Brain microvascular endothelial cell (primary cell): ENCODE measurements around the gene NEK9.
A peak's percentile ranks its signal among the peaks of the same experiment; 100 is the strongest.
"Not testable (repeated sequence)": the region's sequence is repeated elsewhere in the genome, so short reads cannot be mapped to it uniquely, and the experiment has no call there.

ENCODE experiments used
- DNase-seq: peaks from one replicate; pipeline ENCODE4 v3.0.0-alpha.2; 2020
- H3K27ac ChIP-seq: fragments of 250-450 bp; sonication (Bioruptor Pico); 2 replicates; pipeline ENCODE4 v1.5.1; 2020; ENCODE audit warnings: mild to moderate bottlenecking, moderate library complexity
- H3K27me3 ChIP-seq: fragments of 250-450 bp; sonication (Bioruptor Pico); replicated peaks from 2 replicates; pipeline ENCODE4 v1.5.1; 2020; ENCODE audit warnings: mild to moderate bottlenecking
- H3K36me3 ChIP-seq: fragments of 250-450 bp; sonication (Bioruptor Pico); replicated peaks from 2 replicates; pipeline ENCODE4 v1.5.1; 2020; ENCODE audit warnings: mild to moderate bottlenecking
- H3K4me3 ChIP-seq: 2 replicates; pipeline ENCODE4 v1.5.1; 2011; ENCODE audit warnings: low read depth, mild to moderate bottlenecking, control low read depth, low read length, moderate library complexity
- in situ Hi-C: cut with HindIII; loops from 2 replicates; pipeline ENCODE4 v1.10.0; 2017; ENCODE audit warnings: low sequenced_read_pairs, low pct_ligation_motif_present
- TF ChIP-seq, protein P1 (sequence below): IDR thresholded peaks from 2 replicates; pipeline ENCODE4 v1.5.1; 2011; ENCODE audit warnings: low read depth, mild to moderate bottlenecking, moderate library complexity, low read length, control low read depth, inconsistent platforms; ENCODE audit errors: missing control alignments

NEK9 gene

DNA sequence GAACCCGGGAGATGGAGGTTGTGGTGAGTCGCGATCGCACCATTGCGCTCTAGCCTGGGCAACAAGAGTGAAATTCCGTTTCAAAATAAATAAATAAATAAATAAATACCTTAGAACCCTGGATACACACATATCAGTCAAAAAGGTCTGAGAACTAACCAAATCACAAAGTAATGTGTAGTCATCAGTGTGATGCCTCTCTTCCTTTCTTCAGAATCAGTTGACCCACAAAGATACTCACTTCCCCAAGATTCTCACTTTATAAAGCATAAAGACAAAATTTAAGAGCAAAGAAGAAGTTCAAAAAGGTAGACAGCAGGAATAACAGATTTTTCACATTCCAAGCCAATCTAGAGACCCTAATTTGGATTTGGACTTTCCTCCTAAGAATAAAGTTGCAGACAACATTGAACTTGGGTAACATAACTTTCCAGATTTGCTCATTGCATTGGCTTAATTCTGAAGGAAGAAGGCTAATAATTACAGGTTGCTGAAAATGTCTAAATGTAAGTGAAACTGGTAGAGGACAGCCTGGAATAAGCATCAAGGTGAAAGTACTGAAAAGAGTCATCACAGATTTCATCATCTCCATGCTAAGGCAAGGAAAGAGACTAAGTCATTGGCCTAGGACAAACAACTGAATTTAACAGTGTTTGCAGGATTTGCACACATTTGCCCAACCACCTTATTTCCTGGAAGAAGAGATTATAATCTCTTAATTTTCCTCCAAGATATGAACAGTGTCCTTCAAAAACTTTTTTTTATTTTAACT is 32.2 kb upstream of the NEK9 start:
- no peaks in the 10 kb centered on the region for H3K36me3 ChIP-seq
- H3K4me3 ChIP-seq: no peak overlapping the region
- in situ Hi-C loops: no loop called here
- TF ChIP-seq, protein P1, sequence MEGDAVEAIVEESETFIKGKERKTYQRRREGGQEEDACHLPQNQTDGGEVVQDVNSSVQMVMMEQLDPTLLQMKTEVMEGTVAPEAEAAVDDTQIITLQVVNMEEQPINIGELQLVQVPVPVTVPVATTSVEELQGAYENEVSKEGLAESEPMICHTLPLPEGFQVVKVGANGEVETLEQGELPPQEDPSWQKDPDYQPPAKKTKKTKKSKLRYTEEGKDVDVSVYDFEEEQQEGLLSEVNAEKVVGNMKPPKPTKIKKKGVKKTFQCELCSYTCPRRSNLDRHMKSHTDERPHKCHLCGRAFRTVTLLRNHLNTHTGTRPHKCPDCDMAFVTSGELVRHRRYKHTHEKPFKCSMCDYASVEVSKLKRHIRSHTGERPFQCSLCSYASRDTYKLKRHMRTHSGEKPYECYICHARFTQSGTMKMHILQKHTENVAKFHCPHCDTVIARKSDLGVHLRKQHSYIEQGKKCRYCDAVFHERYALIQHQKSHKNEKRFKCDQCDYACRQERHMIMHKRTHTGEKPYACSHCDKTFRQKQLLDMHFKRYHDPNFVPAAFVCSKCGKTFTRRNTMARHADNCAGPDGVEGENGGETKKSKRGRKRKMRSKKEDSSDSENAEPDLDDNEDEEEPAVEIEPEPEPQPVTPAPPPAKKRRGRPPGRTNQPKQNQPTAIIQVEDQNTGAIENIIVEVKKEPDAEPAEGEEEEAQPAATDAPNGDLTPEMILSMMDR: no peak
- H3K27me3 ChIP-seq: no peaks in the 10 kb centered on the region
- H3K27ac ChIP-seq: no peak overlapping the region
- no peak for DNase-seq

DNA sequence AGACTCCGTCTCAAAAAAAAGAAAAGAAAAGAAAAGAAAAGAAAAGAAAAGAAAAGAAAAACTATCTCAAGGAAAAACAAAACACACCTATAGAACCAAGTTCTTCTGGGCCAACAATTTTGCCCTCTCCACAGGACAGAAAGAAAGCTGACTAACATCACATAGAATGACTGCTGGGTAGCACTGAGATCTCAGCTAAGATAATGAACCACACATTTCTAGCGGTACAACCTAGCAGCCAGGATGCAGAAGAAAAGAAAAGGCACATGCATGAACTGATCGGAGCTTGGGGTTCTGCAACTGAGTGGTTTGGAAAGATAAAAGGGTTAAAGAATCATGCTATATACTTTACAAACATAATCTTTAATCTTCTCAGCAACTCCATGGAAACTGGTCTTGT is 30.1 kb upstream of the NEK9 start:
- in situ Hi-C loops: no loop called here
- Histone ChIP-seq H3K36me3 (no peaks in the 10 kb centered on the region), H3K27ac (peak overlapping the region; percentile 18), H3K27me3 (no peaks in the 10 kb centered on the region), H3K4me3 (no peak overlapping the region)
- TF ChIP-seq, protein P1: no peak
- DNase-seq: peak; percentile 9

DNA sequence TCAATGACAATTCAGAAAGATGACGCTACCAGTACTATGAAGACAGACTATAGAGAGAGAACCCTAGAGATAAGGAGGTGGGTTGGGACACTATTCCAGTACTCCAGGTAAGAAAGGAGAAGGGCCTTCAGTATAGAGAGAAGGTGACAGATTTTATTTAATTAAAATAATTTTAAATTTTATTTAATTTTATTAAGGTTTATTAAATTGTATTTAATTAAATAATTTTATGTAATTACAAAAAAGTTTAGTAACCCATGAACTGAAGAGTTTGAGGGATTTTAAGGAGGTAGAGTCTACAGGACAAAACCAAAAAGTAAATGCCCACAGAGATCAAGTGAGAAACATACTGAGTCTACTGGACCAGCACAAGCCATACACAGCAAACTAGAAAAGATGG is 29.3 kb upstream of the NEK9 start:
- Histone ChIP-seq H3K27me3 (no peaks in the 10 kb centered on the region), H3K36me3 (no peaks in the 10 kb centered on the region), H3K27ac (peak overlapping the region; percentile 18), H3K4me3 (no peak overlapping the region)
- in situ Hi-C loops: no loop called here
- DNase-seq: no peak
- TF ChIP-seq, protein P1: no peak

DNA sequence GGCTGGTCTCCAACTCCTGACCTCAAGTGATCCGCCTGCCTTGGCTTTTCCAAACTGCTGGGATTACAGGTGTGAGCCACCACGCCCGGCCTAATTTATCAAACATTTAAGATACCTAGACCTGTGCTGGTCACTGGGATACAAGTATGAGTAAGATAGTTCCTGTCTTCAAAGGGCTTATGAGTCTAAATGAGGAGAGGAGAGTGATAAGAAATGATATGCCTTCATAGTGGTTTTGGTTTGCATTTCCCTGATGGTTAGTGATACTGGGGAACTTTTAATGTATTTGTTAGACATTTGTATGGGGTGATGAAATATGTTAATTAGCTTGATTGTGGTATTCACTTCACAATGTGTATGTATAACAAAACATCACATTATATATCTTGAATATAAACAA is 28.3 kb upstream of the NEK9 start:
- Histone ChIP-seq H3K27me3 (no peaks in the 10 kb centered on the region), H3K36me3 (peaks cover under 1% of the 10 kb centered on the region), H3K27ac (no peak overlapping the region), H3K4me3 (no peak overlapping the region)
- DNase-seq: no peak
- in situ Hi-C loops: no loop called here
- TF ChIP-seq, protein P1: no peak

DNA sequence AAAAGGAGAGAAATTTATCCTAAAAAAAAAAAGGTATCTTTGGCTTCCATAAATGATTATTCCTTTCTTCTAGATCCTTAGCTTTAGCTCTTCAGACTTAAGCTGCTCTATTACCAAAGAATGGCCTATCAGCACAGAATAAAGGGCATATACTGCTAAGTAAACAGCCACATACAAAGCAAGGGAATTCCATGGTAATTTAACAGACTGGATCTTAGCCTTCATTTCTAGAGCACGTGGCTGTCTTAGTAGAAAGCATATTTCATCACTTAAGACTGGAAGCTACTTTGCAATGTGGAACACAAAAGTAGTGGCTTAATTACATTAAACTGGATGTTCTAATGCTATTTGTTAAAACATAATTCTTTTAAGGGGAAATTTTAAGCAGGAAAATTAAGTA is 26.4 kb upstream of the NEK9 start:
- Histone ChIP-seq H3K4me3 (no peak overlapping the region), H3K27ac (no peak overlapping the region), H3K36me3 (peaks cover 6% of the 10 kb centered on the region), H3K27me3 (no peaks in the 10 kb centered on the region)
- in situ Hi-C loops: no loop called here
- no peak for DNase-seq
- TF ChIP-seq, protein P1: no peak

DNA sequence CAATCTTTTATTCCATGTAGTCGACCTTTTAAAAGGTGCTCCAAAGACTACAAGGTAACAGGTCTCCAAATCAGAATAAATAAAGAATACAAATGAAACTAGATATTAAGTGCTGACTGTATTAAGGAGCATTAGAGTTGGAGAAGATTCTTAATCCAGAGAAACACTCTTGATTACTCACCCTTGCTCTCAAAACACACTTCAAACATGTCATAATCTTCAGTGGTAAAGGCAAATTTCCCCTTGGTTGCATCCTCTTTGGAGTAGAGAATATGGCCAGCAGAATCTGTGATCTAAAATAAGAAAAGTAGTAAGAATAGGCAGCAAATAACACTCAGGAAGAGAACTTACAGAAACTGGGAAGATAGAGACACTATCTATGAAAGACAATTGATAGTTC is 25.0 kb upstream of the NEK9 start:
- Histone ChIP-seq H3K27ac (no peak overlapping the region), H3K36me3 (peaks cover 6% of the 10 kb centered on the region), H3K4me3 (no peak overlapping the region), H3K27me3 (no peaks in the 10 kb centered on the region)
- in situ Hi-C loops: no loop called here
- TF ChIP-seq, protein P1: no peak
- DNase-seq: no peak

DNA sequence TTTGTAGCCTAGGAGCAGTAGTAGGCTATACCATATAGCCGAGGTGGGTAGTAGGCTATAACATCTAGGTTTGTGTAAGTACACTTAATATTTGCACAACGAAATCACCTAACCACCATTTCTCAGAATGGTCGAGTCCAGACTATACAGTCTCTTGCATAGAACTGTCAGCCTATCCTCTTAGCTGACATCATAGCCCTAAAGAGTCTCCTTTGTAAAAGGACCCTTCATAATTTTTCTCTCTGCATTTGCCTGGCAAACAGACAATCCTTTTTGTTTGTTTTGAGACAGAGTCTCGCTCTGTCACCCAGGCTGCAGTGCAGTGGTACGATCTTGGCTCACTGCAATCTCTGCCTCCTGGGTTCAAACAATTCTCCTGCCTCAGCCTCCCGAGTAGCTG is 23.8 kb upstream of the NEK9 start:
- H3K27ac ChIP-seq, DNase-seq, in situ Hi-C loops, H3K36me3 ChIP-seq, H3K27me3 ChIP-seq, H3K4me3 ChIP-seq: not testable (repeated sequence)
